Common myeloid progenitor, CD34-positive (primary cell): ENCODE results near the gene KCNT2. TPM values are rescaled to one million over a fixed set of nuclear protein-coding genes. Genes with fewer than 3 reads are reported as not detected.

Experiments used
- CTCF ChIA-PET: fragments of 350-600 bp; sonication (Branson Sonifier 250); formaldehyde crosslinking; loops from one replicate; lab custom pipeline; 2021; ENCODE audit warnings: antibody characterized with exemption; lab: Charles Lee
- POLR2A ChIA-PET: fragments of 350-600 bp; sonication (Branson Sonifier 250); formaldehyde crosslinking; loops from one replicate; lab custom pipeline; 2021; ENCODE audit warnings: antibody characterized with exemption; lab: Charles Lee
- DNase-seq, 3 donors: peaks; one replicate each; pipeline versions ENCODE4 v3.0.0 to v3.0.0-alpha.2; 2013
- H3K27ac ChIP-seq, 2 experiments: 1 replicate in 1 of 2; 2 replicates in 1 of 2; pipeline ENCODE4 v1.7.0; 2013; ENCODE audit warnings: inconsistent platforms in 2 of 2, low read length in 2 of 2, mild to moderate bottlenecking in 2 of 2, low read depth in 1 of 2, moderate library complexity in 1 of 2; ENCODE audit not compliant: severe bottlenecking in 2 of 2, insufficient read depth in 1 of 2, poor library complexity in 1 of 2
- H3K27me3 ChIP-seq, 5 experiments: replicated peaks in 2 of 5; 1 replicate in 3 of 5; 2 replicates in 2 of 5; pipeline versions ENCODE4 v1.6.1 to v1.7.0; 2013; ENCODE audit warnings: low read length in 4 of 5, mild to moderate bottlenecking in 2 of 5, moderate library complexity in 2 of 5, inconsistent platforms in 1 of 5; ENCODE audit not compliant: insufficient read depth in 5 of 5, control insufficient read depth in 4 of 5
- H3K36me3 ChIP-seq, 4 experiments: 1 replicate in 2 of 4; 2 replicates in 2 of 4; pipeline versions ENCODE4 v1.6.1 to v1.7.0; 2013; ENCODE audit warnings: low read length in 3 of 4, control low read depth in 1 of 4, mild to moderate bottlenecking in 1 of 4; ENCODE audit not compliant: control insufficient read depth in 4 of 4, insufficient read depth in 4 of 4
- H3K4me1 ChIP-seq, 4 experiments: 1 replicate in 3 of 4; 2 replicates in 1 of 4; pipeline versions ENCODE4 v1.6.1 to v1.7.1; 2013; ENCODE audit warnings: low read length in 3 of 4, mild to moderate bottlenecking in 3 of 4, control low read depth in 1 of 4, inconsistent platforms in 1 of 4, moderate library complexity in 1 of 4; ENCODE audit not compliant: control insufficient read depth in 4 of 4, insufficient read depth in 4 of 4; ENCODE audit errors: control extremely low read depth in 1 of 4
- H3K4me3 ChIP-seq, 7 experiments: 1 replicate in 4 of 7; 2 replicates in 3 of 7; pipeline versions ENCODE4 v1.5.1 to v1.7.0; 2013; ENCODE audit warnings: mild to moderate bottlenecking in 7 of 7, low read length in 6 of 7, moderate library complexity in 6 of 7, inconsistent platforms in 2 of 7, low read depth in 2 of 7, control low read depth in 1 of 7; ENCODE audit not compliant: insufficient read depth in 4 of 7, control insufficient read depth in 1 of 7; ENCODE audit errors: extremely low read depth in 1 of 7
- H3K9me3 ChIP-seq, 5 experiments: 1 replicate in 4 of 5; 2 replicates in 1 of 5; pipeline versions ENCODE4 v1.6.1 to v1.7.1; 2013; ENCODE audit warnings: low read length in 4 of 5, mild to moderate bottlenecking in 2 of 5, inconsistent platforms in 1 of 5, low read depth in 1 of 5, moderate library complexity in 1 of 5; ENCODE audit not compliant: control insufficient read depth in 4 of 5, insufficient read depth in 2 of 5; ENCODE audit errors: control extremely low read depth in 1 of 5
- WGBS: methylation state at CpG from one replicate; pipeline ENCODE4 v1.1.5; 2013; ENCODE audit not compliant: insufficient coverage; 5-methylcytosine and 5-hydroxymethylcytosine counted together
- polyA plus RNA-seq: library from polyadenylated mRNA; unstranded; fragments of 120-200 nt; gene quantifications from one replicate; pipeline ENCODE4 v1.2.1, GENCODE V29; 2013

Gene KCNT2
- 0.46 TPM for polyA plus RNA-seq

DNA sequence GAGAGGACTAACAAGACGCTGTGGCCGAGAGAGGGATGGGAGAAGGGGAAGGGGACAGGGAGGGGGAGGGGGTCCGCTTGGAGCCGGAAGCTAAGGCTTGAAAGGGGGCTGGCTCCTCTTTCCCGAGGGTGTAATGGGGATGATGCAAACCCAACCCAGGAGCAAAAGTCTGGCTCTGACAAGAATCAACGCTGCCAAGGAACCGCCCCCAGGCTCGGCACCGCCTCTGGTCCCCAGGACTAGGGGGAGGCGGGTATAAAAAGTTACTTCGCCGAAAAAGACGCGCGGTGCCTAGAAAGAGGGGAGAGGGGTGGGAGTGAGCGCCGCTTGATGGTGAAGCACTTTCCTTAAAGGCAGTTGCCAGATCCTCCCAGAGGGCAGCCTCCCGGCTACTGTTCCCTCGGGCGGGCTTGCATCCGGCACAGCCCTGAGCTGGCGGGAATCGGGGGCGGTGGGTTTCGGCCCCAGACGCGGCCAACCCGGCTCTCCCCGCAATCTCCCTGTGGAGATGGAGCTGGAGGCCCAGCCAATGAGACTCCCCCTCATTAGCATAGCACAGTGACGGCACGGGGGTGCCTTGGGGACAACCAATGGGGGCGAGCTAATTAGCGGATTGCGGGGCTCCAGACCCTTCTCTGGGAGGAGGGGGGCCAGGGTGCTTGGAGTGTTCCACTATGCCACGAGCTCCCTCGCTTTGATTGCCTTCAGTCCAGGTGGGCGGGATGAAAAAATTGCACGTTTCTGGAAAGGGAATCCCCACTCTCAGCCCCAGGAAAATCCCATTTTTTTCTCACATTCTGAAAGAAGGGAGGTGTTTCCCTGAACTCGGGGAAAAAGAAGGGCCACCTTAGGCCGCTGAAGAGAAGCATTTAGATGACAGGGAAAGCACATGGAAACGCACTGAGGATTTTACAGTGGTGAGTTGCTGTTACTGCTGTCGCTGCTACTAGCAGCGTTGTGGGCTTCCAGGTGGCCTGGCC, at the start of gene KCNT2:
Gene KCNT2 (minus strand): TSS at position 51 of the 980 bp plus-strand sequence. CDS start 131 bp downstream, outside the sequence.
- peaks cover 0 to 18% (median 13%) of the 10 kb centered on the region in 4 experiments for H3K4me1 ChIP-seq
- H3K27ac ChIP-seq = no peak within 1 kb of the TSS
- no peaks in the 10 kb centered on the region for H3K9me3 ChIP-seq
- peak; percentile 61 to 92 (median 91) for DNase-seq
- WGBS = under 1% methylated on average over 31 of the region's 43 CpGs
- CTCF ChIA-PET = interaction anchor here (0.9 to 1.5 kb wide), 4 partner anchors 10 to 252 kb away, joined by 3 to 4 read pairs (median 4); no protein-coding TSS in a partner anchor
- no peaks in the 10 kb centered on the region for H3K36me3 ChIP-seq
- H3K27me3 ChIP-seq = no peaks in the 10 kb centered on the region
- H3K4me3 ChIP-seq = peak within 1 kb of the TSS; percentile 66 to 90 (median 78)
- POLR2A ChIA-PET = interaction anchor here (0.5 kb wide), 1 partner anchor 461 kb away, joined by 3 read pairs; no protein-coding TSS in a partner anchor

GRCh38 chr1:196655494-196655893, 47.3 kb upstream of the KCNT2 start:
- no peaks in the 10 kb centered on the region for H3K36me3 ChIP-seq
- H3K4me1 ChIP-seq = peaks cover 5 to 31% (median 12%) of the 10 kb centered on the region in 4 experiments
- DNase-seq = no peak
- WGBS = 100% methylated on average over 1 of the region's 3 CpGs
- no peaks in the 10 kb centered on the region for H3K9me3 ChIP-seq
- H3K27me3 ChIP-seq = no peaks in the 10 kb centered on the region
- H3K27ac ChIP-seq = no peak overlapping the region
- ChIA-PET CTCF (interaction anchor here (1.2 to 1.5 kb wide), 2 partner anchors 300 to 318 kb away, joined by 4 read pairs; no protein-coding TSS in a partner anchor), POLR2A (no interaction called here)
- no peak overlapping the region for H3K4me3 ChIP-seq

DNA sequence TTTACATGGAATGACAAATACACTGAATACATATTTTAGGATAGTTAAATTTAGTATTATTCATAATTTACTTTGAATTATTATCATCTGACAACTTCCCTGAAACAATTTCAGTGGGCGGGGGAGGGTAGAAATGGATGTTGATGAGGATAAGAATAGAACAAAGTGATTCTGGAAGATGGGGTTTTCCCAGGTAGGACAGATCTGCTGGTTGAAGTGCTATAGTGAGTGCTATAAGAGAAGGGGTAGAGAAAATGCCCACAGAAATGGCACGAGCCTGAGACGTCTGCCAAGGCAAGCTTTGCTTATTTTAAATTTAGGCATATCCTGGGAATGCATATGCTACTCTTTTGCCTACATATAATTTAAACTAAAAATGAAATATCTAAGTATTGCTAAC, 46.8 kb upstream of the KCNT2 start:
- H3K27ac ChIP-seq = no peak overlapping the region
- ChIA-PET POLR2A (no interaction called here), CTCF (interaction anchor here (1.5 kb wide), 1 partner anchor 299 kb away, joined by 4 read pairs; no protein-coding TSS in a partner anchor)
- H3K9me3 ChIP-seq = no peaks in the 10 kb centered on the region
- no peak overlapping the region for H3K4me3 ChIP-seq
- peak in 2 of 3 donors; percentile 37 to 47 for DNase-seq
- H3K27me3 ChIP-seq = no peaks in the 10 kb centered on the region
- no CpG with 5 or more reads among the region's 3 CpGs for WGBS
- H3K36me3 ChIP-seq = no peaks in the 10 kb centered on the region
- peaks cover 5 to 29% (median 12%) of the 10 kb centered on the region in 4 experiments for H3K4me1 ChIP-seq

- POLR2A ChIA-PET = no interaction called here
- peaks cover 2 to 27% (median 11%) of the 10 kb centered on the region in 4 experiments for H3K4me1 ChIP-seq
- DNase-seq = no peak
These were observed 46.0 kb upstream of the KCNT2 start for GRCh38 chr1:196654271-196654670.

GRCh38 chr1:196651637-196652215, 43.5 kb upstream of the KCNT2 start, which contains the start of gene CFH:
TSS of gene CFH (plus strand) at chr1:196652043. CDS start at chr1:196652118, 75 bp downstream.
- Histone ChIP-seq H3K36me3 (no peaks in the 10 kb centered on the region), H3K4me3 (peak within 1 kb of the TSS in 6 of 7 experiments; percentile 56 to 83 (median 68)), H3K9me3 (no peaks in the 10 kb centered on the region), H3K27ac (peak within 1 kb of the TSS in 1 of 2 experiments; percentile 71), H3K4me1 (peaks cover 0 to 24% (median 11%) of the 10 kb centered on the region in 4 experiments), H3K27me3 (no peaks in the 10 kb centered on the region)
- ChIA-PET POLR2A (no interaction called here), CTCF (interaction anchor here (0.9 kb wide), 2 partner anchors 10 to 296 kb away, joined by 3 read pairs; no protein-coding TSS in a partner anchor)
- WGBS = no CpG with 5 or more reads among the region's 5 CpGs
- DNase-seq = peak; percentile 30 to 75 (median 74)

More at GRCh38 chr1:196654271-196654670, 46.0 kb upstream of the KCNT2 start:
- Histone ChIP-seq H3K27me3 (no peaks in the 10 kb centered on the region), H3K4me3 (peak overlapping the region in 2 of 7 experiments; percentile 19 to 78), H3K9me3 (no peaks in the 10 kb centered on the region), H3K36me3 (no peaks in the 10 kb centered on the region), H3K27ac (peak overlapping the region in 1 of 2 experiments; percentile 53)
- CTCF ChIA-PET = no interaction called here
- WGBS = no CpG with 5 or more reads among the region's 2 CpGs

GRCh38 chr1:196651079-196651478, 42.8 kb upstream of the KCNT2 start:
- peak overlapping the region in 4 of 7 experiments; percentile 59 to 83 (median 72) for H3K4me3 ChIP-seq
- H3K27me3 ChIP-seq = no peaks in the 10 kb centered on the region
- H3K9me3 ChIP-seq = no peaks in the 10 kb centered on the region
- POLR2A ChIA-PET = no interaction called here
- no CpG with 5 or more reads among the region's 3 CpGs for WGBS
- DNase-seq = no peak
- peak overlapping the region in 1 of 2 experiments; percentile 71 for H3K27ac ChIP-seq
- no peaks in the 10 kb centered on the region for H3K36me3 ChIP-seq
- CTCF ChIA-PET = interaction anchor here (0.9 to 1.6 kb wide), 4 partner anchors 10 to 296 kb away, joined by 3 read pairs; no protein-coding TSS in a partner anchor
- H3K4me1 ChIP-seq = peaks cover 0 to 24% (median 11%) of the 10 kb centered on the region in 4 experiments
